ENCODE results near the gene NVL.

Gene NVL

GRCh38 chr1:224368409-224368808 is 38.4 kb upstream of the NVL start:
- H3K4me3 Mint-ChIP-seq = no peak overlapping the region
- no peaks in the 10 kb centered on the region for H3K4me1 Mint-ChIP-seq
- no peaks in the 10 kb centered on the region for H3K27me3 Mint-ChIP-seq (ENCODE audit: low read depth)
- no peak overlapping the region for H3K27ac Mint-ChIP-seq
- TF ChIP-seq, protein P1, sequence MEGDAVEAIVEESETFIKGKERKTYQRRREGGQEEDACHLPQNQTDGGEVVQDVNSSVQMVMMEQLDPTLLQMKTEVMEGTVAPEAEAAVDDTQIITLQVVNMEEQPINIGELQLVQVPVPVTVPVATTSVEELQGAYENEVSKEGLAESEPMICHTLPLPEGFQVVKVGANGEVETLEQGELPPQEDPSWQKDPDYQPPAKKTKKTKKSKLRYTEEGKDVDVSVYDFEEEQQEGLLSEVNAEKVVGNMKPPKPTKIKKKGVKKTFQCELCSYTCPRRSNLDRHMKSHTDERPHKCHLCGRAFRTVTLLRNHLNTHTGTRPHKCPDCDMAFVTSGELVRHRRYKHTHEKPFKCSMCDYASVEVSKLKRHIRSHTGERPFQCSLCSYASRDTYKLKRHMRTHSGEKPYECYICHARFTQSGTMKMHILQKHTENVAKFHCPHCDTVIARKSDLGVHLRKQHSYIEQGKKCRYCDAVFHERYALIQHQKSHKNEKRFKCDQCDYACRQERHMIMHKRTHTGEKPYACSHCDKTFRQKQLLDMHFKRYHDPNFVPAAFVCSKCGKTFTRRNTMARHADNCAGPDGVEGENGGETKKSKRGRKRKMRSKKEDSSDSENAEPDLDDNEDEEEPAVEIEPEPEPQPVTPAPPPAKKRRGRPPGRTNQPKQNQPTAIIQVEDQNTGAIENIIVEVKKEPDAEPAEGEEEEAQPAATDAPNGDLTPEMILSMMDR (IDR thresholded peaks at IDR 0.05; ENCODE audit: unreplicated experiment in 3 of 3) = no peak
- H3K36me3 Mint-ChIP-seq (ENCODE audit: low read depth) = peaks cover 78% of the 10 kb centered on the region
- no peaks in the 10 kb centered on the region for H3K9me3 Mint-ChIP-seq

DNA sequence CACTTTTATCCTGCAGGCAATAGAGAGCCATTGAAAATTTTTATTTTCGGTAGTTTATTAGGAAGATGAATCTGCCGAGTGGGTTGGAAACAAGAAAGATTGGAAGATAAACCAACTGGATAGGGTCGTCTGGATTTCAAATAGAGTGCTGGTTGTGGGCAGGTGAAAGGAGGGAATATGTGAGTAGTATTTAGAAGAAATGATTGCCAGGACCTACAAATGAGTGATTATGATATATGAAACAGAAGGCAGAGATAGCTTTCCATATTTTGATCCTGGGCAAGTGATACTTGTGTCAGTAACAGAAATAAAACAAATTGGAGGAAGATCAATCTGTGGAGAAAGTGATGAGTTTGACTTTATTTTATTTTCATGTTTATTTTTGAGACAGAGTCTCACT is 29.2 kb upstream of the NVL start:
- Mint-ChIP-seq H3K36me3 (ENCODE audit: low read depth) (peaks cover 34% of the 10 kb centered on the region), H3K27me3 (ENCODE audit: low read depth) (no peaks in the 10 kb centered on the region), H3K27ac (no peak overlapping the region), H3K4me3 (peak overlapping the region; percentile 3 to 89 (median 87)), H3K9me3 (no peaks in the 10 kb centered on the region), H3K4me1 (peaks cover 19% of the 10 kb centered on the region)
- TF ChIP-seq, protein P1 (IDR thresholded peaks at IDR 0.05; ENCODE audit: unreplicated experiment in 3 of 3) = no peak

DNA sequence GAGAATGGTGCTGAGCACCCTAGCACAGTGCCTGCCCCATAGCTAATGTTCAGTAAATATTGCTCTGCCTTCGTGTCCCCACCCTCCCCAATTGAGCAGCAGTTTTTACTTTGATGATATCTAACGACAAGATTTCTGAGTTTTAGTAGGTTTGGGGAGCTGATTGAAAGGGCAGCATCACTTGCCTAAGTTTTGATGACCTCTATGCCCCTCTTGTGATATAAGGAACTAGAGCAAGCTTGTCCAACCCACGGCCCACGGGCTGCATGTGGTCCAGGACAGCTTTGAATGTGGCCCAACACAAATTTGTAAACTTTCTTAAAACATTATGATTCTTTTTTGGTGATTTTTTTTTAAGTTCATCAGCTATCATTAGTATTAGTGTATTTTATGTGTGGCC is 28.3 kb upstream of the NVL start:
- Mint-ChIP-seq H3K36me3 (ENCODE audit: low read depth) (peaks cover 24% of the 10 kb centered on the region), H3K4me3 (peak overlapping the region; percentile 87 to 90 (median 89)), H3K27ac (peak overlapping the region in 2 of 3 experiments; percentile 61 to 89), H3K4me1 (peaks cover 19% of the 10 kb centered on the region), H3K9me3 (no peaks in the 10 kb centered on the region), H3K27me3 (ENCODE audit: low read depth) (no peaks in the 10 kb centered on the region)
- TF ChIP-seq, protein P1 (IDR thresholded peaks at IDR 0.05; ENCODE audit: unreplicated experiment in 3 of 3) = no peak

DNA sequence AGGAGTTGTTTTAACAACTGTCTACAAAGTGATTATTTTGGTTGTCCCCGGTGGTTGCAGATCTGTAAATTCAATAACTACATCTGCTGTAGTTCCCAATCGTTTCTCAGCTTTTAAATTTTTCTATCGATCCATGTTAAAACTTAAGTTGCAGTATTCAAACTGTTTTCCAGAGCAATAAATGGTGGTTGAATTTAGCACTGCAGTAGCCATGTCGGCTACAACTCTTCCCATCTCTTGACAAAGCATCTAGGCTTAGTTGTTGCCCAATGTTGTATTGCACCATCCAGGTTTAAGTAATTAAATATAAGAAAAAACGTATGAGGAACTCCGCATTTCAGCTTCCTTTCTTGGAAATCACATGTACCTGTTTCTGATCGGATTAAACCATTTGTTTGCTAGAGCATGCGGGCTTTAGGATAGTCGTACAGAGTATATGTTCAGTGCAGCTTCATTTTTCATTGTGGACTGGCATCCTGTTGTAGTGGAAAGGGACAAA is 27.7 kb upstream of the NVL start:
- no peaks in the 10 kb centered on the region for H3K27me3 Mint-ChIP-seq (ENCODE audit: low read depth)
- H3K4me1 Mint-ChIP-seq = peaks cover 19% of the 10 kb centered on the region
- TF ChIP-seq, protein P1 (IDR thresholded peaks at IDR 0.05; ENCODE audit: unreplicated experiment in 3 of 3) = no peak
- peak overlapping the region; percentile 61 to 89 (median 65) for H3K27ac Mint-ChIP-seq
- H3K36me3 Mint-ChIP-seq (ENCODE audit: low read depth) = peaks cover 18% of the 10 kb centered on the region
- H3K4me3 Mint-ChIP-seq = peak overlapping the region; percentile 87 to 90 (median 89)
- H3K9me3 Mint-ChIP-seq = no peaks in the 10 kb centered on the region

DNA sequence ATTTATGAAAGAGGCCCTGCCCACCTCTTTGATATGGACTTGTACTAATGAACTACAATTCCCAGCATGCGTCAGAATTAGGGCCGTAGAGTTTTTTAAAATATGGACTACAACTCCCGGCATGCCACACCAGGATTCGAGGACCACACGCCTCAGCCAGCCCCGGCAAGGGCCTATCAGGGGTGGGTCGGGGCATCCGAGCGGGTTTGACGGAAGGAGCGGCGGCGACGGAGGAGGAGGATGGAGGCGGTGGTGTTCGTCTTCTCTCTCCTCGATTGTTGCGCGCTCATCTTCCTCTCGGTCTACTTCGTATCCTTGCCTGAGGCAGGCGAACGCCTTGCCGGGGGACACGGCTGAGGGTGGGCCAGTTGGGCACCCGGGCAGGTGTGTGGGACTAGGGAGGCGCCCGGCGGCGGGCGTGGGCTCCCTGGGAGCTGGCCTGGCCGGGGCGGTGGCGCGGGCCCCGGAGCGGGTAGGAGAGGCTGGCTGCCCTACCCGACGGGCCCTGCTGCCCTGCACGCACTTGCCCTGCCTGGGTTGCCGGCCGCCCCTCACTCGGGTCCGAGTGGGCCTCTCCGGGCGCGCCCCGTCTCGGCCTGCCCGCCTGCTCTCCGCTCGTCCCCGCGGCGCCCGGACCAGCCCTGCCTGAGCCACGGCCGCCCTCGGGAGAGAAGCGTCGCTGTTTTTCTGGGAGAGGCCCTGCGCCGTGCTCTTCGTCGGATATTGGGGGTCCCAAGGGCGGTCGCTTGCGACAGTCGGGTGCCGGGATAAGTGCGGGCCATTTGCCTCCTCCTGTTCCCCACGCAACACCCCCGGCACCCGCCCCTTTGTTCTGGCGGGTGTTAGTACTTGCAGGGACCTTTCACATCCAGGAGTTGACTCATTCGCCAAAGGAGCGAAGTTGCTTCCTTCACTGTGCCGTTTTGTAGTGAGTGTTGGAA is 27.0 kb upstream of the NVL start, which contains the start of gene CNIH4:
Gene CNIH4, plus strand, starts transcription at position 195 of the 941 bp plus-strand sequence. Its CDS starts 46 bp downstream, at position 241.
- Mint-ChIP-seq H3K9me3 (no peaks in the 10 kb centered on the region), H3K27me3 (ENCODE audit: low read depth) (no peaks in the 10 kb centered on the region), H3K4me1 (peaks cover 19% of the 10 kb centered on the region), H3K4me3 (peak within 1 kb of the TSS; percentile 90 to 99 (median 96)), H3K36me3 (ENCODE audit: low read depth) (peaks cover 11% of the 10 kb centered on the region), H3K27ac (peak within 1 kb of the TSS; percentile 74 to 98 (median 95))
- TF ChIP-seq, protein P1 (IDR thresholded peaks at IDR 0.05; ENCODE audit: unreplicated experiment in 3 of 3) = no peak

Data from nephron (organoid).